Inferior parietal cortex (tissue), 1 donor: Measurements from ENCODE around the gene FIGNL2.

Experiments
- DNase-seq: peaks from one replicate; pipeline ENCODE4 v3.0.0-alpha.2; 2016; ENCODE audit errors: extremely low spot score

Gene FIGNL2

GRCh38 chr12:51855586-51856428 lies 7.3 kb upstream of the FIGNL2 start:
- no peak for DNase-seq

- no peak for DNase-seq
Measured at GRCh38 chr12:51852404-51853137, 4.1 kb upstream of the FIGNL2 start.

- no peak for DNase-seq
Measured at GRCh38 chr12:51851413-51852124, 3.1 kb upstream of the FIGNL2 start.

DNA sequence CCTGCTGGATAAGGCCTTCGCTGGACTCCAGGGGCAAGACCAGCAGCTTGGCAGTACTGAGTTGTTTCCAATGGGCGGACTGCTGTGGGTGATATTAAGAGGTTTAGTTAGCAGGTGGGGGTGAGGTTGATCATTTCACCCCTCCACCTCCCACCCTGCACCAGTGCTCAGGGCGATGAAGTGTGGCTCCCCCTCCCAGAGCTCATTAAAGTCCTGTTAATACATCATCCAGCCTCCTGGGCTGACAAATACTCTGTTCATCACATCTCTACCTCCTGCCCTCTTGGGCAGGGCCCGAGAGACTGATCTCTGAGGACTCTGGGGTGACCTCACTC lies 2.4 kb upstream of the FIGNL2 start:
- no peak for DNase-seq

DNA sequence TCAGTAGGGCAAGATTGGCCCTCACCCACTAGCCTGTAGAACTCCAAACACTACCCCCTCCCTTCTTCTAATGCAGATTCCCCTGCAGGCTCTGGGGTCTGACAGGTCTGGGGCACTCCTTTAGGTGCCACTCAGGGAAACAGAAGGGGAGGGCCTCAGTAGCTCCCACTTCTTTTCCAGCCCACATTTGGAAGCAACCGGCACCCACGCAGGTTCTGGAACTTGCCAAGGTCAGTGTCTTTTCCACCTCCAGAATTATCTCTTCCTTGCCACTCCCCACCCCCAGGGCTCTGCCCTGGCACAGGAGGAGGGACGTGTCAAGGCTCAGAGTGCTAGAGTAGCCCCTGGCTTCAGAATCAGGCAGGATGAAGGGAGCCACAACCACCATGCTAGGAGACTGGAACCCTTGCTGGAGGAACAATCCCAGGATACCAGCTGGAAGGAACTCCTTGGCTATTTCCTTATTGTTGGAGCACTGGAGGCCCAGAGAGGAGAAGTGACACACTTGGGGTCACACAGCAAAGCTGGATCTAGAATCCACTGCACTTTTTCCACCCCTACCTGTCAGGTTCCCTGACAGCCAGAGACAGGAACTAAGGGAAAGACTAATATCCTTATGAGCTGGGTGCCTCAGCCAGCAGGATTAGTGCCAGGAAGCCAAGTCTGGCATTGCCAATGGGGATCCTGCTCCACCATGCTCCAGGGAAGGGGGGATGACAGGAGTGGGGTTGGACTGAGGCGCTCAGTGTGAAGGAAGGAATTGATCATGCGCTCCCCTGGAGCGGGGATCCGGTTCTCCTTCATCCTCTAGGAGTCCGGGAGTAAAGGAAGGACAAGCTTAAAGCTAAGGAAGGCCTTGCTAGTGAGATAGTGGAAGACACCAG lies 1.8 kb upstream of the FIGNL2 start:
- no peak for DNase-seq

DNA sequence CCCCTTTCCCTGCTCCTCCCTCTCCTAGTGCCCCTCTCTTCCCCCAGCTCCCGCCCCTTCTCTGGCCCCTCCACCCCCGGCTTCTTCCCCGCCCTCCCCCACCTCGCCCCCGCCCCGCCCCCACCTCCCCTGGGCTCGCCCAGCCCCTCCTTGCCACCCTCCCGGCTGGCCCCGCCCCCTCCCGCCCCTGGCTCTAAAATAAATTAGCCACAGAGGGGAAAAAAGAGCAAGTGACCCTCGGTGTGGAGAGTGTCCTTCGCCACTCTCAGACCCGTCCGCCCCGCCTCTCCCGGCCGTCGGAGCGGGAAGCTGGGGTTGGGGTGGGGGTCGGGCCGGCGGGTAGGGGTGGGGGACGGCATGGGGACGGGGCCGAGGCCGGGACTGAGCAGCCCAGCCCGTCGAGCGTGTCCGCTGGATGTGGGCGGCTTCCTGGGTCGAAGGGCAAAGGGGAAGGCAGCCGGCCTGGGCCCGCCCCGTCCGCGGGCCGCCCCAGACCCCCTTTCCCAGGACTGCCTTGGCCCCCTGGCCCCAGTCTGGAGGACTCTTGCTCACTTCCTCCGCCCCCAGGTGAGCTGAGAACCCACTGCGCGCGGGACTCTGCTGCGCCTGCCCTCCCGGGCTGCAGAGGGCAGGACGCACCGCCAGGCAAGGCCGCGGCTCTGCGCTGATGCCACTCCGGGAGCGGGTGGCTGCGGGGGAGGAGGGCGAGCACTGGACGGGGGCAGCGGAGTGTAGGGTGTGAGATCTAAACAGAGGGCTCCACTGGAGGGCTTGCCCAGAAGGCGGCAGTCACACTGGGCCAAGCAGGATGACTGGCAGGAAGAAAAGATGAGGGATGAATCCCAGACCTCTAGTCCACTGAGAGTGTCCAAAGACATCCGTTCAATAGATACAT lies 570 bp upstream of the FIGNL2 start:
- no peak for DNase-seq

DNA sequence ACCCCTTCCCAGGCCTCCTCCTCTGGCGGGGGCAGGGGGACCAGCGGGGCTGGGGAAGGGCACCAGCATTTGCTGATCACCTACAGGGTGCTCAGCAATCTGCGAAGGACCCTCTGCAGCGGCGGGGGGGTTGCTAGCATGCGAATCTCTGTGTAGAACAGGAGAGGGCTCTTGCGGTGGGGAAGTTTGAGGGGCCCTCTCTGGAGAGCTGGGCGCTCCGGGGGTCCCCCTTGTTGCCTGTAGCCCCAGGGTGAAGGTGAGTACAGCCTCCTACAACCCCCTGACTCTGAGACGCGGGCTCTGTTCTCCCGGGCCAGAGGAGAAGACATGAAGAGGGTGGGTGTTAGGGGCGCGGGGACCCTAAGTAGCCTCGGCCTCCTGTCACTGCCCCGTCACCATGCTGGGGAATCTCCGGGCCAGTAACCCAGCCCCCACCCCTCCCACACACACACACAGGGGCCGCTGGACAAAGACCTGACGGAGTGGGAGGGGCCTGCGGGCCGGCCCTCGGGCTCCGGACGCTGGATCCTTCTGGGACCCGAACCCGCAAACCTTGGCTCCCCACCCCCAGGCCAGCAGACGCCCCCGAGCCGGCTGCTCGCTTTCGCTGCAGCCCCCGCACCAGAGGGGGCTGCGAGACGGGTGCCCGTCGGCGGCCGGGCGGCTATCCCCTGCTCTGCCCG lies 734 bp downstream of the FIGNL2 start:
- DNase-seq, result no peak

GRCh38 chr12:51846911-51847642 lies 1.4 kb downstream of the FIGNL2 start:
- DNase-seq, result no peak

GRCh38 chr12:51846271-51846691 lies 2.2 kb downstream of the FIGNL2 start:
- no peak for DNase-seq

DNA sequence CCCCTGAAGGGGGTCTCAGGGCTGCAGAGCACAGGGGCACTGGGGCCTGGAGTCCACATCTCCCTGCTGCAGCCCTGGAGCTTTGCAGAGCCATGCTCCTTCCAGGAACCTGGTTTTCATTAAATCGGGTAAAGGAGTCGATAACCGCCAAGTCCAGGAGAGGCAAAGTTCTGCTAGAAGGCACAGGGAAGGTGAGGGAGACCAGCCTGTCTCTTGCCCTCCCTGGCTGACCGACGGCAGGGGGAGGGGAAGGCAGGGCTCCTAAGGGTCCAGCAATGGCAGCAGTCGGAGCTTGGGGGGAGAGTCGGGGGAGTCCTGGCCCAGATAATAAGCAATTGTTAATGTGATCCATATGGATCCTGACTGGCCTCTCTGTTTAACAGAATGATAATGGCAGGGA lies 3.0 kb downstream of the FIGNL2 start:
- no peak for DNase-seq

DNA sequence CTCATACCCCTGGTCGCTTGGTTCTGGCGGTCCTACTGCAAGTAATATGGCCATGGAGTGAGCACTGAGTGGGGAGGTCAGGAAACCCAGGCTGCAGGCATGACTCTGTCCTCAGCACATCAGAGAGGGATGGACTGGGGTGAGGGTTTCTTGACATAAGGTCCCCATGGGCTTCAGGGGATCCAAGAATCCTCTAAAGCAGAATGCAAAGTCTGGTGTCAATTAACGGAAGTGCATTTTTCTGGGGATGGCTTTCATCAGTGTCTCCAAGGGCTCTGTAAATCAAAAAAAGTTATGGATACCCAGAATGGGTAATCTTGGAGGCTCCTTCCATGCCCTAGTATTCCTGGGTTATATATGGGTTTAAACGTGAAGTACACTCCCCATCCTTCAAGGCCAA lies 3.7 kb downstream of the FIGNL2 start:
- no peak for DNase-seq

DNA sequence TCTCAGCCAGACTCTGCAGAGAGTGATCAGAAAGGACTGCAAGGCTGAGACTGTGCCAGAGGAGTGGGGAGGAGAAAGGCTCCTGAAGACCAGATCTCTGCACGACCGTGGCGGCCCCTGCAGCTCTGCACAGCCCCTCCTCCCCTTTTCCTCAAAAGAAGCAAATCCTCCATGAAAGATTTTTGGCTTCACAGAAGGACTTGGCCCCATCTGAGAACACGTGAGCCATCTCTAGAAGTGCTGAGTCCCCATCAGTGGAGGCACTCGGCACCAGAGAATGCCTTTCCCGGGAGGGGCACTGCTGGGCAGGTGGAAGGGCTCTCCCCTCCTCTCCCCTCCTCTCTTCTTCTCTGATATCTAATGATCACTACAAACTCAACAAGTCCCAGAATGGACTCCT lies 6.8 kb downstream of the FIGNL2 start:
- no peak for DNase-seq

DNA sequence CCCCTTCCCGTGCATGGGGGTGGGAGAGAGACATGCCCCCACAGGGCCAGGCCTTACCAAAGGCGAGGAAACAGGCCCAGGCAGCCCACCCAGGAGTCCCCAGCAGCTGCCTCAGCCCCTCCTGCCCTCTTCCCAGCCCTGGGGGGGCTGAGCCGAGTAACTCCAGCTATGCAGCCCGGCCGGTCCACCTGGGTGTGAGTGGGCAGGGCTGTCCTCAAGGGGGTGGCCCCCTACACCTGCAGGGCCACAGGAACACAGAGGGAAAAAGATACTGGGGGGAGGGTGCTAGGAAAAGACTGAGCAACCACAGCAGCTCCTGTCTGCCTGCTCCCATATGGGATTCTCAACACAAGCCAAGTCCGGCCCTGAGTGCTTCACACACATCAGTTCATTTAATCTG lies 7.6 kb downstream of the FIGNL2 start:
- DNase-seq, result no peak

DNA sequence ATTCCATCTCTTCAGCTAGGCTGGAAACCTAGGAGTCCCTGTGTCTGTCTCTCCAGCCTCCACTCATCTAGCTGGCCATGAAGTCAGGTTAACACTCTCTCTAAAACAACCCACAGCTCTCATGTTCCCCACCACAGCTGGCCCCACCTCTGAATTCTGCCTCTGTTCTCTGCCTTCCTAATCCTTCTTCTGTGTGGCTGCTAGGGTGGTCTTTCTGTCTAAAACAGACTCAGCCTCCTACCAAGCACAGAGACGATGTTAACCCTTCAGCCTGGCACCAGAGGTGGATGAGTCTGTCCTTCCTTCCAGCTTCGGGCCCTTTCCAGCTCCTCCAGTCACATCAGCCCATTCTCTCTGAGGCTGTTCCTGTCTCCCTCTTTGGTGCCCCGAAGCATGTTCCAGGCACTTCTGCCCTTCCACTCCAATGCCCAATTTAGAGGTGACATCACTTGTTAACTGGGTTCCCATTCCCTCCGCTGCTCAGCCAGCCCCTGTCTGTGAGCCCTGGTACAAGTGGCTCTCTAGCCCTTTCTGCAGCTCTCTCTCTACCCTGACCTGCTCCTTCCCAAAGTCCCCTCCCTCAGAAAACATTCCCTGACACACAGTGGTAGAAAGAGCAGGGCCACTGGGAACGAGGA lies 9.1 kb downstream of the FIGNL2 start:
- DNase-seq, result no peak

- no peak for DNase-seq
Measured at GRCh38 chr12:51838762-51839161, 9.8 kb downstream of the FIGNL2 start.

DNA sequence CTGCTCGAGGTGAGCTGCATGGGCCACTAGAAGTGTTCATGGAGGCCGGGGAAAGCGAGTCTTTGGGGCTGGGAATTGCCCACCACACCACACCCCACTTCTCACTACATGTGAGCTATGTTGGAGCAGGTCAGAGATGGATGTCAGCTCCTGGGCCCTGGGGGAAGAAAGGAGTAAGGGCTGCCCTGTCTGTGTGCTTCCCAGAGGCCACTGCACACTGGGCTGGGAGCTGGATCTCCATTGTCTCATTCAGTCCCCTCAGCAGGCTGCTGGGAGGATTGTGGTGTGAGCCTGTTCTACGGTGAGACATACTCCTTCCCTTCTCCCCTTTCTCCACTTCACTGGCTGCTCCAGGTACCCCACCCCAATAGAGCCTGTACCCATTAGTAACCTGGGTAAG lies 10.5 kb downstream of the FIGNL2 start:
- DNase-seq, result no peak

GRCh38 chr12:51837286-51837685 lies 11.2 kb downstream of the FIGNL2 start:
- DNase-seq, result no peak

- DNase-seq, result no peak
Measured at GRCh38 chr12:51836827-51837173, 11.7 kb downstream of the FIGNL2 start.
